GM12878 (cell line): Measurements from ENCODE around the gene MAPKAP1. TPM values are rescaled to one million over a fixed set of nuclear protein-coding genes. Genes with fewer than 3 reads are reported as not detected.
A peak's percentile ranks its signal among the peaks of the same experiment; 100 is the strongest.

Experiments used
- ASH2L ChIP-seq: fragments of 300-600, 200-600 bp; sonication (generic); IDR thresholded peaks from 2 replicates; pipeline ENCODE4 v1.6.1; 2017; ENCODE audit warnings: low read depth, mild to moderate bottlenecking, borderline replicate concordance
- ATF3 ChIP-seq: IDR thresholded peaks from 2 replicates; pipeline ENCODE4 v1.6.1; 2011; ENCODE audit warnings: low read depth, mild to moderate bottlenecking, low read length, moderate library complexity, borderline replicate concordance; ENCODE audit errors: extremely low read depth
- CREB1 ChIP-seq: IDR thresholded peaks from 2 replicates; pipeline ENCODE4 v1.6.1; 2012; ENCODE audit warnings: low read depth, mild to moderate bottlenecking, inconsistent platforms
- E2F4 ChIP-seq: IDR thresholded peaks from 2 replicates; pipeline ENCODE4 v1.6.1; 2012; ENCODE audit warnings: low read depth, low read length, improper control_type of control experiment
- ETV6 ChIP-seq, 2 experiments: fragments of 450-650 bp in 1 of 2; IDR thresholded peaks in 1 of 2; conservative IDR thresholded peaks in 1 of 2; 2 replicates each; pipeline ENCODE4 v1.6.1; 2014; ENCODE audit warnings: antibody characterized with exemption in 1 of 2, borderline replicate concordance in 1 of 2, low read depth in 1 of 2, mild to moderate bottlenecking in 1 of 2, moderate library complexity in 1 of 2
- FOS ChIP-seq: IDR thresholded peaks from 3 replicates; pipeline ENCODE4 v1.6.1; 2011; ENCODE audit warnings: borderline replicate concordance; ENCODE audit not compliant: insufficient read length; ENCODE audit errors: extremely low read depth
- HDGF ChIP-seq: fragments of 450-650 bp; IDR thresholded peaks from 2 replicates; pipeline ENCODE4 v1.6.1; 2016; ENCODE audit warnings: antibody characterized with exemption
- KAT2A ChIP-seq: conservative IDR thresholded peaks from 2 replicates; pipeline ENCODE4 v1.6.1; 2011; ENCODE audit warnings: low read depth, low read length; ENCODE audit not compliant: control insufficient read depth
- MTA3 ChIP-seq: IDR thresholded peaks from 2 replicates; pipeline ENCODE4 v1.6.1; 2012; ENCODE audit warnings: low read length, inconsistent platforms, borderline replicate concordance
- NFYB ChIP-seq: IDR thresholded peaks from 2 replicates; pipeline ENCODE4 v1.6.1; 2011; ENCODE audit warnings: low read depth, mild to moderate bottlenecking, low read length, improper control_type of control experiment, moderate library complexity; ENCODE audit not compliant: insufficient read depth
- RFX5 ChIP-seq: IDR thresholded peaks from 2 replicates; pipeline ENCODE4 v1.6.1; 2011; ENCODE audit warnings: low read depth, low read length, improper control_type of control experiment
- SKIL ChIP-seq: fragments of 450-650 bp; IDR thresholded peaks from 2 replicates; pipeline ENCODE4 v1.6.1; 2017; ENCODE audit warnings: mild to moderate bottlenecking, low read depth, inconsistent platforms; ENCODE audit not compliant: poor library complexity, severe bottlenecking
- SMARCA5 ChIP-seq: fragments of 450-650 bp; IDR thresholded peaks from 2 replicates; pipeline ENCODE4 v1.6.1; 2017; ENCODE audit warnings: mild to moderate bottlenecking
- SPI1 ChIP-seq: IDR thresholded peaks from 2 replicates; pipeline ENCODE4 v1.6.1; 2011; ENCODE audit warnings: low read depth, mild to moderate bottlenecking, low read length, moderate library complexity, borderline replicate concordance; ENCODE audit not compliant: insufficient read depth
- SUPT20H ChIP-seq: IDR thresholded peaks from 2 replicates; pipeline ENCODE4 v1.6.1; 2011; ENCODE audit warnings: low read depth, mild to moderate bottlenecking, low read length, moderate library complexity, borderline replicate concordance; ENCODE audit not compliant: control insufficient read depth
- ZBTB11 ChIP-seq: fragments of 450-650 bp; formaldehyde crosslinking; IDR thresholded peaks from 2 replicates; pipeline ENCODE4 v1.5.0; 2022; ENCODE audit warnings: mild to moderate bottlenecking, missing genetic modification characterization
- ZNF687 ChIP-seq: fragments of 450-650 bp; IDR thresholded peaks from 2 replicates; pipeline ENCODE4 v1.6.1; 2017; ENCODE audit warnings: mild to moderate bottlenecking, moderate library complexity
- ZZZ3 ChIP-seq: IDR thresholded peaks from 2 replicates; pipeline ENCODE4 v1.6.1; 2011; ENCODE audit warnings: low read depth; ENCODE audit not compliant: control insufficient read depth, insufficient read length
- polyA plus RNA-seq, 11 experiments: library from polyadenylated mRNA; depleted of rRNA in 4 of 11; unstranded in 6 of 11; stranded (reverse) in 5 of 11; fragments of >200 nt; fragmentation: Nextera tagmentation in 4 of 11; fragmentation: Illumina TruSeq in 1 of 11; extraction: Ambion mirVana in 4 of 11; extraction: Trizol in 1 of 11; gene quantifications; 1 replicate in 1 of 11; 2 replicates in 10 of 11; pipeline versions ENCODE4 v1.2.1 to v1.2.3, GENCODE V29; 2011 to 2016; ENCODE audit warnings: inconsistent platforms in 2 of 11, missing spikeins in 2 of 11, low read depth in 1 of 11
- total RNA-seq, 4 experiments: library from RNA; depleted of rRNA in 3 of 4; stranded (reverse); fragments of >200 nt in 3 of 4; fragmentation: Illumina TruSeq in 1 of 4; extraction: Trizol in 1 of 4; gene quantifications; 2 replicates each; pipeline versions ENCODE4 v1.2.1 to v1.2.3, GENCODE V29; 2013 to 2021

MAPKAP1 gene
- total and polyA plus RNA-seq, 10 of the 15 experiments (the other 5 are each of a cell fraction or from before 2014, with no cell fraction given): 5.1 to 188 (median 105) TPM

GRCh38 chr9:125700791-125701190 is 6.2 kb downstream of the MAPKAP1 start (continued):
- TF ChIP-seq MTA3 (peak; percentile 33; the same call in 1 of the 2 replicates), HDGF (no peak), SPI1 (peak; percentile 44; the same call in 1 of the 2 replicates), CREB1 (peak; percentile 45; the same call in 1 of the 2 replicates), FOS (no peak), ETV6 (conservative IDR thresholded peaks at IDR 0.05 in 1 of 2, IDR thresholded peaks at IDR 0.05 in 1 of 2; ENCODE audit: borderline replicate concordance in 1 of 2, low read depth in 1 of 2) (peak in 1 of 2 experiments; percentile 82; a peak in 2 of 4 replicates), SUPT20H (no peak), ZZZ3 (no peak), E2F4 (no peak), NFYB (no peak), SKIL (peak; percentile 81), ZBTB11 (CRISPR knock-in tag) (no peak), ASH2L (no peak), ATF3 (no peak), ZNF687 (no peak; the same call in 1 of the 2 replicates), KAT2A (no peak), RFX5 (no peak), SMARCA5 (no peak)
